B cell (primary cell): ENCODE data around the gene ADAMTS13.

ENCODE experiments used
- EZH2 ChIP-seq: IDR thresholded peaks from 2 replicates; pipeline ENCODE4 v1.6.1; 2012; ENCODE audit warnings: borderline replicate concordance, low read depth, mild to moderate bottlenecking, moderate library complexity, low read length; ENCODE audit not compliant: insufficient read depth, poor library complexity, severe bottlenecking
- TF ChIP-seq, protein P1 (sequence below): fragments of 200-600 bp; IDR thresholded peaks from one replicate; pipeline ENCODE4 v1.8.0; 2022; ENCODE audit warnings: antibody characterized with exemption, mild to moderate bottlenecking

DNA sequence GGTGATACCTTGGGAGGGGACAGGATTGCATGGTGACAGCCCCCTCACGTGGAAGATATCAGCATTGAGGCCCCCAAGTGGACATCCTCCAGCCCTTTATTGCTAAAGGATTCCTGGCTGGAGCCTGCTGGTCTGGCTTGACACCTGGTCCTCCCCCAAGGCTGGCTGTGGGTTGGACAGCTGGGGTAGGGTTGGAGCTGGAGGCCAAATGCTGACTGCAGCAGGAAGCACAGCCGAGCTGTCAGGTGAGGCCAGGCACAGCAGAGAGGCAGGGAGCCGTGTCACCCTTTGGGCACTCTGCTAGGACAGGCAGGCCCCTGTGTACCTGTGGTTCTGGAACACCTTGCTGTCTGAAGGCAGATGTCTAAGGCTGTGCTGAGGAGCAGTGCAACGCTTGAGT lies 39.8 kb downstream of the ADAMTS13 start:
- TF ChIP-seq, protein P1, sequence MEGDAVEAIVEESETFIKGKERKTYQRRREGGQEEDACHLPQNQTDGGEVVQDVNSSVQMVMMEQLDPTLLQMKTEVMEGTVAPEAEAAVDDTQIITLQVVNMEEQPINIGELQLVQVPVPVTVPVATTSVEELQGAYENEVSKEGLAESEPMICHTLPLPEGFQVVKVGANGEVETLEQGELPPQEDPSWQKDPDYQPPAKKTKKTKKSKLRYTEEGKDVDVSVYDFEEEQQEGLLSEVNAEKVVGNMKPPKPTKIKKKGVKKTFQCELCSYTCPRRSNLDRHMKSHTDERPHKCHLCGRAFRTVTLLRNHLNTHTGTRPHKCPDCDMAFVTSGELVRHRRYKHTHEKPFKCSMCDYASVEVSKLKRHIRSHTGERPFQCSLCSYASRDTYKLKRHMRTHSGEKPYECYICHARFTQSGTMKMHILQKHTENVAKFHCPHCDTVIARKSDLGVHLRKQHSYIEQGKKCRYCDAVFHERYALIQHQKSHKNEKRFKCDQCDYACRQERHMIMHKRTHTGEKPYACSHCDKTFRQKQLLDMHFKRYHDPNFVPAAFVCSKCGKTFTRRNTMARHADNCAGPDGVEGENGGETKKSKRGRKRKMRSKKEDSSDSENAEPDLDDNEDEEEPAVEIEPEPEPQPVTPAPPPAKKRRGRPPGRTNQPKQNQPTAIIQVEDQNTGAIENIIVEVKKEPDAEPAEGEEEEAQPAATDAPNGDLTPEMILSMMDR: no peak
- no peak for TF ChIP-seq EZH2
